Urothelium cell line (cell line): ENCODE data around the gene TSPY3.
"Not testable (repeated sequence)": the region's sequence is repeated elsewhere in the genome, so short reads cannot be mapped to it uniquely, and the experiment has no call there.

Source experiments
- DNase-seq: peaks from one replicate; pipeline ENCODE4 v3.0.0; 2011; ENCODE audit warnings: low spot score, mixed read lengths
- FAIRE-seq: peaks from 2 replicates; lab custom pipeline; 2011; peaks lifted over from hg19 to GRCh38; lab: Jason Lieb, UNC

Gene TSPY3

GRCh38 chrY:9398121-9398520, at the start of gene TSPY3:
Gene TSPY3, plus strand, starts transcription at chrY:9398421. Its CDS starts 46 bp downstream, at chrY:9398467.
- not testable (repeated sequence) for DNase-seq, FAIRE-seq

GRCh38 chrY:9357497-9357896, 40.7 kb upstream of the TSPY3 start, which contains the start of gene TSPY8:
Gene TSPY8, plus strand, starts transcription at chrY:9357797. Its CDS starts 46 bp downstream, at chrY:9357843.
- DNase-seq, FAIRE-seq: not testable (repeated sequence)

- FAIRE-seq, DNase-seq: not testable (repeated sequence)
Measured at GRCh38 chrY:9396527-9396926, 1.7 kb upstream of the TSPY3 start.
